Neutrophil (primary cell): Measurements from ENCODE around the gene MAP4.

Source experiments
- H3K27ac ChIP-seq: fragments of 200-600 bp; sonication (generic); 2 replicates; pipeline ENCODE4 v1.5.1; 2016; ENCODE audit warnings: mild to moderate bottlenecking, moderate library complexity
- H3K27me3 ChIP-seq: fragments of 200-600 bp; sonication (generic); 2 replicates; pipeline ENCODE4 v1.6.0; 2016; ENCODE audit warnings: mild to moderate bottlenecking
- H3K36me3 ChIP-seq: fragments of 200-600 bp; sonication (generic); 2 replicates; pipeline ENCODE4 v1.5.1; 2017
- H3K4me1 ChIP-seq, 2 experiments: fragments of 200-600 bp in 1 of 2; sonication (generic) in 1 of 2; 1 replicate in 1 of 2; 2 replicates in 1 of 2; pipeline versions ENCODE4 v1.5.1 to v1.6.1; 2013 to 2016; ENCODE audit warnings: low read depth in 1 of 2, low read length in 1 of 2, mild to moderate bottlenecking in 1 of 2, moderate library complexity in 1 of 2; ENCODE audit not compliant: control insufficient read depth in 1 of 2, insufficient read depth in 1 of 2
- H3K4me3 ChIP-seq, 2 experiments: fragments of 200-600 bp in 1 of 2; sonication (generic) in 1 of 2; 1 replicate in 1 of 2; 2 replicates in 1 of 2; pipeline ENCODE4 v1.5.1; 2013 to 2016; ENCODE audit warnings: low read depth in 1 of 2, low read length in 1 of 2, mild to moderate bottlenecking in 1 of 2, moderate library complexity in 1 of 2
- H3K9me3 ChIP-seq: fragments of 200-600 bp; sonication (generic); 2 replicates; pipeline ENCODE4 v1.5.1; 2016
- TF ChIP-seq, protein P1 (sequence below): fragments of 200-600 bp; sonication (generic); IDR thresholded peaks from 2 replicates; pipeline ENCODE4 v1.5.1; 2016; ENCODE audit warnings: antibody characterized with exemption

The MAP4 gene

GRCh38 chr3:47976135-47976732, 40.0 kb downstream of the MAP4 start:
- Histone ChIP-seq H3K4me1 (no peaks in the 10 kb centered on the region), H3K36me3 (no peaks in the 10 kb centered on the region), H3K27ac (no peak overlapping the region), H3K27me3 (no peaks in the 10 kb centered on the region), H3K4me3 (no peak overlapping the region), H3K9me3 (no peaks in the 10 kb centered on the region)
- TF ChIP-seq, protein P1, sequence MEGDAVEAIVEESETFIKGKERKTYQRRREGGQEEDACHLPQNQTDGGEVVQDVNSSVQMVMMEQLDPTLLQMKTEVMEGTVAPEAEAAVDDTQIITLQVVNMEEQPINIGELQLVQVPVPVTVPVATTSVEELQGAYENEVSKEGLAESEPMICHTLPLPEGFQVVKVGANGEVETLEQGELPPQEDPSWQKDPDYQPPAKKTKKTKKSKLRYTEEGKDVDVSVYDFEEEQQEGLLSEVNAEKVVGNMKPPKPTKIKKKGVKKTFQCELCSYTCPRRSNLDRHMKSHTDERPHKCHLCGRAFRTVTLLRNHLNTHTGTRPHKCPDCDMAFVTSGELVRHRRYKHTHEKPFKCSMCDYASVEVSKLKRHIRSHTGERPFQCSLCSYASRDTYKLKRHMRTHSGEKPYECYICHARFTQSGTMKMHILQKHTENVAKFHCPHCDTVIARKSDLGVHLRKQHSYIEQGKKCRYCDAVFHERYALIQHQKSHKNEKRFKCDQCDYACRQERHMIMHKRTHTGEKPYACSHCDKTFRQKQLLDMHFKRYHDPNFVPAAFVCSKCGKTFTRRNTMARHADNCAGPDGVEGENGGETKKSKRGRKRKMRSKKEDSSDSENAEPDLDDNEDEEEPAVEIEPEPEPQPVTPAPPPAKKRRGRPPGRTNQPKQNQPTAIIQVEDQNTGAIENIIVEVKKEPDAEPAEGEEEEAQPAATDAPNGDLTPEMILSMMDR, result no peak

GRCh38 chr3:47974974-47975470, 41.2 kb downstream of the MAP4 start:
- TF ChIP-seq, protein P1, result no peak
- no peaks in the 10 kb centered on the region for H3K4me1 ChIP-seq
- H3K4me3 ChIP-seq, result no peak overlapping the region
- no peak overlapping the region for H3K27ac ChIP-seq
- no peaks in the 10 kb centered on the region for H3K36me3 ChIP-seq
- H3K9me3 ChIP-seq, result no peaks in the 10 kb centered on the region
- no peaks in the 10 kb centered on the region for H3K27me3 ChIP-seq

DNA sequence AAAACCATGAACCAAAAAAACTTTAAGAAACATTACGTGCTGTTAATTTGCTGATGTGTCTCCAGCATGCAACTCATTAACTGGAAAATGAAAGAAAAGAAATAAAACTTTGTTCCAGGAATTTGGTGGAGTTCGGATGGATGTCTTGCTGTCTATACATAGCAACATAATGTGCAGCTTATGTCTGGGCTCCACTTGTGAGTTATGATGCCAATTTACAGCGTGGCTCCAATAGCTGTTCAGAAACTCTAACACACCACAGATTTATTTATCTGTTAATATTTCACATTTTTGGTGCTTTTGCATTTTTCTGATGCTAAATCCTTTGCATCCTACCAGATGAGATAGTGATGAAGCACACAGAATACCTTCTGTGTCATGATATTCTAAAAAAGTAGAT, 45.1 kb downstream of the MAP4 start:
- Histone ChIP-seq H3K9me3 (no peaks in the 10 kb centered on the region), H3K4me3 (no peak overlapping the region), H3K4me1 (no peaks in the 10 kb centered on the region)

GRCh38 chr3:47964740-47965139, 51.5 kb downstream of the MAP4 start:
- H3K27me3 ChIP-seq, result no peaks in the 10 kb centered on the region
- H3K9me3 ChIP-seq, result no peaks in the 10 kb centered on the region
- no peaks in the 10 kb centered on the region for H3K36me3 ChIP-seq
- H3K27ac ChIP-seq, result no peak overlapping the region
- H3K4me1 ChIP-seq, result no peaks in the 10 kb centered on the region
- TF ChIP-seq, protein P1, result no peak
- no peak overlapping the region for H3K4me3 ChIP-seq

More for the DNA sequence above, 45.1 kb downstream of the MAP4 start:
- TF ChIP-seq, protein P1, result no peak
- Histone ChIP-seq H3K27me3 (no peaks in the 10 kb centered on the region), H3K36me3 (no peaks in the 10 kb centered on the region), H3K27ac (no peak overlapping the region)

DNA sequence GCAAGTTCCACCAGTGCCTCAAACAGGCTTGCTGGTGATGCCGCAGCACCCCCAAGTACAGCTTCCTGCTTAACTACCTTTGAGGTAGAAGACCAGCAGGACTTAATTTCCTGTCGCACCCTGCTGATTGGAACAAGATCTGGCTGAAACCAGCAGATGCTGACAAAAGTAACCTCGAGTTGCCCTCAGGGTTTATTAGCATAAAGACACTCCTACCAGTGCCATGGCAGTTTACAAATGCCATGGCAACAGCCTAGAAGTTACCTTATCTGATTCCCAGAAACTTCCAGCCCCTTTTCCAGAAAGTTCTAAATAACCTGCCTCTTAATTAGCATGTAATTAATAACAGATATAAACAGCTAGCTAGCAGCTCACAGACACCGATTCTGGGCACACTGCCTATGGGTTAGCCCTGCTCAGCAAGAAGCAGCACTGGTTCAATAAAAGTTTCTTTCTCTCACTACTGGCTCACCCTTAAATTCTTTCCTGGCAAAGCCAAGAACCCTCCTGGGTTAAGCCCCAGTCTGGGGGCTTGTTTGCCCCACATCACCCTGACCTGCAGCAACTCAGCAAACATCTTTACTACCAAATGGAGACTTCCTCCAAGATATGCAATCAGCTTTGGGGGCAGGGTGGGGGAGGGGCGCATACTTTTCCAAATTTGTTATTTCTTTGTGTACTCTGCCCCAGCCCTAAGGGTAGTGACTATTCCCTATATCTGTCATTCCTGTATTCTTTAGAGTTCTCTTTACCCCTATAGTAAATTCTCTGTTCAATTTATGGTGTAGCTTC, 54.2 kb downstream of the MAP4 start:
- Histone ChIP-seq H3K27ac (no peak overlapping the region), H3K9me3 (no peaks in the 10 kb centered on the region), H3K27me3 (no peaks in the 10 kb centered on the region), H3K36me3 (no peaks in the 10 kb centered on the region), H3K4me1 (no peaks in the 10 kb centered on the region), H3K4me3 (no peak overlapping the region)
- TF ChIP-seq, protein P1, result no peak
